Thymus (tissue), 11 donors: ENCODE data around the gene MAP3K7. TPM values are rescaled to one million over a fixed set of nuclear protein-coding genes. Genes with fewer than 3 reads are reported as not detected.

ENCODE experiments used
- DNase-seq, 9 donors: peaks; one replicate each; pipeline ENCODE4 v3.0.0-alpha.2; 2013; ENCODE audit warnings: low spot score in 9 of 9, low read depth in 6 of 9, missing footprints in 1 of 9
- H3K27ac ChIP-seq, 2 donors: one replicate each; pipeline ENCODE4 v1.5.1; 2013; ENCODE audit warnings: control low read depth in 1 of 2, low read depth in 1 of 2, low read length in 1 of 2, mild to moderate bottlenecking in 1 of 2, moderate library complexity in 1 of 2
- H3K27me3 ChIP-seq, 2 donors: one replicate each; pipeline ENCODE4 v1.5.1; 2013; ENCODE audit warnings: low read length in 1 of 2; ENCODE audit not compliant: control insufficient read depth in 2 of 2, insufficient read depth in 1 of 2
- H3K36me3 ChIP-seq, 2 donors: one replicate each; pipeline ENCODE4 v1.5.1; 2013; ENCODE audit warnings: low read length in 1 of 2, mild to moderate bottlenecking in 1 of 2, moderate library complexity in 1 of 2; ENCODE audit not compliant: control insufficient read depth in 2 of 2, insufficient read depth in 2 of 2
- H3K4me1 ChIP-seq, 2 donors: one replicate each; pipeline ENCODE4 v1.5.1; 2013; ENCODE audit warnings: low read length in 2 of 2; ENCODE audit not compliant: control insufficient read depth in 2 of 2, insufficient read depth in 2 of 2
- H3K4me3 ChIP-seq, 2 donors: one replicate each; pipeline ENCODE4 v1.5.1; 2013; ENCODE audit warnings: low read length in 2 of 2, control low read depth in 1 of 2, mild to moderate bottlenecking in 1 of 2
- H3K9me3 ChIP-seq, 2 donors: one replicate each; pipeline ENCODE4 v1.5.1; 2013; ENCODE audit warnings: low read length in 1 of 2, mild to moderate bottlenecking in 1 of 2; ENCODE audit not compliant: control insufficient read depth in 2 of 2, insufficient read depth in 1 of 2
- WGBS: extraction: QIAGEN DNeasy Blood & Tissue Kit; methylation state at CpG from one replicate; pipeline ENCODE4 v1.1.7; 2013; 5-methylcytosine and 5-hydroxymethylcytosine counted together
- polyA plus RNA-seq: library from polyadenylated mRNA; stranded (reverse); fragments of 200-250 nt; gene quantifications from one replicate; pipeline ENCODE4 v1.2.3, GENCODE V29; 2013
- total RNA-seq: library from RNA; stranded (reverse); fragments of 120-200 nt; gene quantifications from one replicate; pipeline ENCODE4 v1.2.4, GENCODE V29; 2013
- donor health status: healthy.

The MAP3K7 gene
- total and polyA plus RNA-seq, 2 donors, result 23.8 to 34.1 TPM

GRCh38 chr6:90477366-90477765 lies 109.5 kb downstream of the MAP3K7 start:
- peaks cover 39 to 59% of the 10 kb centered on the region in 2 donors for H3K4me1 ChIP-seq
- 96% methylated on average over 4 of the region's 4 CpGs for WGBS
- no peaks in the 10 kb centered on the region for H3K36me3 ChIP-seq
- H3K27ac ChIP-seq, result no peak overlapping the region
- H3K4me3 ChIP-seq, result no peak overlapping the region
- DNase-seq, result no peak
- H3K9me3 ChIP-seq, result no peaks in the 10 kb centered on the region
- H3K27me3 ChIP-seq, result no peaks in the 10 kb centered on the region

GRCh38 chr6:90472716-90473115 lies 114.2 kb downstream of the MAP3K7 start:
- H3K36me3 ChIP-seq, result no peaks in the 10 kb centered on the region
- H3K27ac ChIP-seq, result peak overlapping the region in 1 of 2 donors; percentile 80
- H3K27me3 ChIP-seq, result no peaks in the 10 kb centered on the region
- H3K4me3 ChIP-seq, result peak overlapping the region in 1 of 2 donors; percentile 19
- peak in 7 of 9 donors; percentile 50 to 88 (median 65) for DNase-seq
- 8% methylated on average over 9 of the region's 9 CpGs for WGBS
- peaks cover 46 to 60% of the 10 kb centered on the region in 2 donors for H3K4me1 ChIP-seq
- no peaks in the 10 kb centered on the region for H3K9me3 ChIP-seq

GRCh38 chr6:90471263-90471662 lies 115.6 kb downstream of the MAP3K7 start:
- Histone ChIP-seq H3K27ac (peak overlapping the region; percentile 8 to 58), H3K36me3 (no peaks in the 10 kb centered on the region), H3K4me1 (peaks cover 40 to 54% of the 10 kb centered on the region in 2 donors), H3K4me3 (peak overlapping the region in 1 of 2 donors; percentile 4), H3K9me3 (no peaks in the 10 kb centered on the region), H3K27me3 (no peaks in the 10 kb centered on the region)
- DNase-seq, result peak in 5 of 9 donors; percentile 41 to 80 (median 51)
- whole genome bisulfite sequencing, result 4% methylated on average over 4 of the region's 4 CpGs

- no peaks in the 10 kb centered on the region for H3K36me3 ChIP-seq
- no peak for DNase-seq
- H3K4me3 ChIP-seq, result no peak overlapping the region
- no peaks in the 10 kb centered on the region for H3K27me3 ChIP-seq
- no peak overlapping the region for H3K27ac ChIP-seq
- peaks cover 31 to 45% of the 10 kb centered on the region in 2 donors for H3K4me1 ChIP-seq
- H3K9me3 ChIP-seq, result no peaks in the 10 kb centered on the region
- WGBS, result 99% methylated on average over 2 of the region's 2 CpGs
These were observed 117.0 kb downstream of the MAP3K7 start for GRCh38 chr6:90469906-90470305.

- Histone ChIP-seq H3K27ac (no peak overlapping the region), H3K4me1 (peaks cover 22 to 45% of the 10 kb centered on the region in 2 donors), H3K4me3 (no peak overlapping the region), H3K36me3 (no peaks in the 10 kb centered on the region), H3K9me3 (no peaks in the 10 kb centered on the region), H3K27me3 (no peaks in the 10 kb centered on the region)
- WGBS, result 94% methylated on average over 1 of the region's 1 CpG
- DNase-seq, result no peak
These were observed 118.0 kb downstream of the MAP3K7 start for GRCh38 chr6:90468859-90469258.

- no peaks in the 10 kb centered on the region for H3K9me3 ChIP-seq
- H3K4me3 ChIP-seq, result no peak overlapping the region
- H3K27me3 ChIP-seq, result no peaks in the 10 kb centered on the region
- no peak for DNase-seq
- 97% methylated on average over 7 of the region's 7 CpGs for WGBS
- H3K36me3 ChIP-seq, result no peaks in the 10 kb centered on the region
- H3K27ac ChIP-seq, result no peak overlapping the region
- H3K4me1 ChIP-seq, result peaks cover 26 to 47% of the 10 kb centered on the region in 2 donors
These were observed 118.8 kb downstream of the MAP3K7 start for GRCh38 chr6:90468080-90468479.

- H3K9me3 ChIP-seq, result no peaks in the 10 kb centered on the region
- no peak overlapping the region for H3K27ac ChIP-seq
- peaks cover 23 to 47% of the 10 kb centered on the region in 2 donors for H3K4me1 ChIP-seq
- H3K36me3 ChIP-seq, result no peaks in the 10 kb centered on the region
- no peak for DNase-seq
- no peak overlapping the region for H3K4me3 ChIP-seq
- no peaks in the 10 kb centered on the region for H3K27me3 ChIP-seq
These were observed 119.3 kb downstream of the MAP3K7 start for GRCh38 chr6:90467546-90467945.

GRCh38 chr6:90466154-90466940 lies 120.5 kb downstream of the MAP3K7 start:
- H3K27me3 ChIP-seq, result no peaks in the 10 kb centered on the region
- peaks cover 12 to 45% of the 10 kb centered on the region in 2 donors for H3K4me1 ChIP-seq
- no peak overlapping the region for H3K4me3 ChIP-seq
- DNase-seq, result peak in 1 of 9 donors; percentile 60
- no peaks in the 10 kb centered on the region for H3K9me3 ChIP-seq
- 87% methylated on average over 8 of the region's 8 CpGs for WGBS
- no peaks in the 10 kb centered on the region for H3K36me3 ChIP-seq
- H3K27ac ChIP-seq, result no peak overlapping the region

GRCh38 chr6:90465686-90466085 lies 121.2 kb downstream of the MAP3K7 start:
- Histone ChIP-seq H3K27ac (no peak overlapping the region), H3K9me3 (no peaks in the 10 kb centered on the region), H3K36me3 (no peaks in the 10 kb centered on the region), H3K4me1 (peaks cover 10 to 48% of the 10 kb centered on the region in 2 donors), H3K4me3 (no peak overlapping the region), H3K27me3 (no peaks in the 10 kb centered on the region)
- no peak for DNase-seq
- WGBS, result 98% methylated on average over 2 of the region's 2 CpGs
